ENCODE measurements around the gene HEPACAM2.

The HEPACAM2 gene

GRCh38 chr7:93202594-93203250 lies 23.5 kb downstream of the HEPACAM2 start:
- no peak overlapping the region for H3K4me3 ChIP-seq (ENCODE audit: extremely low read depth, insufficient read depth, low read length, poor library complexity, severe bottlenecking)
- no peaks in the 10 kb centered on the region for H3K9me3 ChIP-seq (ENCODE audit: control insufficient read depth, low read length)
- WGBS, 2 experiments (ENCODE audit: insufficient coverage in 2 of 2) = 70 to 78% methylated on average over 2 to 3 of the region's 5 CpGs
- H3K27ac ChIP-seq (ENCODE audit: low read depth, low read length, severe bottlenecking) = no peak overlapping the region
- H3K36me3 ChIP-seq (ENCODE audit: control insufficient read depth, insufficient read depth, low read length) = no peaks in the 10 kb centered on the region
- H3K4me1 ChIP-seq (ENCODE audit: control insufficient read depth, insufficient read depth, low read length, poor library complexity, severe bottlenecking) = no peaks in the 10 kb centered on the region

GRCh38 chr7:93198472-93198871 lies 27.8 kb downstream of the HEPACAM2 start:
- Histone ChIP-seq H3K36me3 (ENCODE audit: control insufficient read depth, insufficient read depth, low read length) (no peaks in the 10 kb centered on the region), H3K4me1 (ENCODE audit: control insufficient read depth, insufficient read depth, low read length, poor library complexity, severe bottlenecking) (no peaks in the 10 kb centered on the region), H3K27ac (ENCODE audit: low read depth, low read length, severe bottlenecking) (no peak overlapping the region), H3K9me3 (ENCODE audit: control insufficient read depth, low read length) (no peaks in the 10 kb centered on the region), H3K4me3 (ENCODE audit: extremely low read depth, insufficient read depth, low read length, poor library complexity, severe bottlenecking) (no peak overlapping the region)

- Histone ChIP-seq H3K27ac (ENCODE audit: low read depth, low read length, severe bottlenecking) (no peak overlapping the region), H3K36me3 (ENCODE audit: control insufficient read depth, insufficient read depth, low read length) (no peaks in the 10 kb centered on the region), H3K9me3 (ENCODE audit: control insufficient read depth, low read length) (no peaks in the 10 kb centered on the region), H3K4me1 (ENCODE audit: control insufficient read depth, insufficient read depth, low read length, poor library complexity, severe bottlenecking) (no peaks in the 10 kb centered on the region), H3K4me3 (ENCODE audit: extremely low read depth, insufficient read depth, low read length, poor library complexity, severe bottlenecking) (no peak overlapping the region)
- no CpG with 5 or more reads among the region's 2 CpGs for WGBS, 2 experiments (ENCODE audit: insufficient coverage in 2 of 2)
Measured at GRCh38 chr7:93196336-93196735, 29.9 kb downstream of the HEPACAM2 start.

GRCh38 chr7:93194386-93194785 lies 31.9 kb downstream of the HEPACAM2 start:
- 17 to 80% methylated on average over 1 of the region's 3 CpGs for WGBS, 2 experiments (ENCODE audit: insufficient coverage in 2 of 2)
- H3K9me3 ChIP-seq (ENCODE audit: control insufficient read depth, low read length) = no peaks in the 10 kb centered on the region
- no peak overlapping the region for H3K4me3 ChIP-seq (ENCODE audit: extremely low read depth, insufficient read depth, low read length, poor library complexity, severe bottlenecking)
- H3K27ac ChIP-seq (ENCODE audit: low read depth, low read length, severe bottlenecking) = no peak overlapping the region
- no peaks in the 10 kb centered on the region for H3K4me1 ChIP-seq (ENCODE audit: control insufficient read depth, insufficient read depth, low read length, poor library complexity, severe bottlenecking)
- no peaks in the 10 kb centered on the region for H3K36me3 ChIP-seq (ENCODE audit: control insufficient read depth, insufficient read depth, low read length)

GRCh38 chr7:93188870-93189634 lies 37.2 kb downstream of the HEPACAM2 start:
- no peaks in the 10 kb centered on the region for H3K9me3 ChIP-seq (ENCODE audit: control insufficient read depth, low read length)
- no peak overlapping the region for H3K4me3 ChIP-seq (ENCODE audit: extremely low read depth, insufficient read depth, low read length, poor library complexity, severe bottlenecking)
- WGBS, 2 experiments (ENCODE audit: insufficient coverage in 2 of 2) = 68% methylated on average over 4 of the region's 6 CpGs; no CpG with 5 or more reads in 1 of the 2 experiments
- no peak overlapping the region for H3K27ac ChIP-seq (ENCODE audit: low read depth, low read length, severe bottlenecking)
- no peaks in the 10 kb centered on the region for H3K36me3 ChIP-seq (ENCODE audit: control insufficient read depth, insufficient read depth, low read length)
- no peaks in the 10 kb centered on the region for H3K4me1 ChIP-seq (ENCODE audit: control insufficient read depth, insufficient read depth, low read length, poor library complexity, severe bottlenecking)

- no peak overlapping the region for H3K27ac ChIP-seq (ENCODE audit: low read depth, low read length, severe bottlenecking)
- H3K9me3 ChIP-seq (ENCODE audit: control insufficient read depth, low read length) = no peaks in the 10 kb centered on the region
- no peaks in the 10 kb centered on the region for H3K36me3 ChIP-seq (ENCODE audit: control insufficient read depth, insufficient read depth, low read length)
- no peaks in the 10 kb centered on the region for H3K4me1 ChIP-seq (ENCODE audit: control insufficient read depth, insufficient read depth, low read length, poor library complexity, severe bottlenecking)
- 60% methylated on average over 1 of the region's 1 CpG; no CpG with 5 or more reads in 1 of the 2 experiments for WGBS, 2 experiments (ENCODE audit: insufficient coverage in 2 of 2)
- H3K4me3 ChIP-seq (ENCODE audit: extremely low read depth, insufficient read depth, low read length, poor library complexity, severe bottlenecking) = no peak overlapping the region
Measured at GRCh38 chr7:93185303-93186027, 40.8 kb downstream of the HEPACAM2 start.

- Histone ChIP-seq H3K4me3 (ENCODE audit: extremely low read depth, insufficient read depth, low read length, poor library complexity, severe bottlenecking) (no peak overlapping the region), H3K4me1 (ENCODE audit: control insufficient read depth, insufficient read depth, low read length, poor library complexity, severe bottlenecking) (no peaks in the 10 kb centered on the region), H3K9me3 (ENCODE audit: control insufficient read depth, low read length) (no peaks in the 10 kb centered on the region), H3K27ac (ENCODE audit: low read depth, low read length, severe bottlenecking) (no peak overlapping the region), H3K36me3 (ENCODE audit: control insufficient read depth, insufficient read depth, low read length) (no peaks in the 10 kb centered on the region)
Measured at GRCh38 chr7:93179173-93179572, 47.1 kb downstream of the HEPACAM2 start.

GRCh38 chr7:93178213-93178612 lies 48.1 kb downstream of the HEPACAM2 start:
- Histone ChIP-seq H3K36me3 (ENCODE audit: control insufficient read depth, insufficient read depth, low read length) (no peaks in the 10 kb centered on the region), H3K4me3 (ENCODE audit: extremely low read depth, insufficient read depth, low read length, poor library complexity, severe bottlenecking) (no peak overlapping the region), H3K9me3 (ENCODE audit: control insufficient read depth, low read length) (no peaks in the 10 kb centered on the region), H3K4me1 (ENCODE audit: control insufficient read depth, insufficient read depth, low read length, poor library complexity, severe bottlenecking) (no peaks in the 10 kb centered on the region), H3K27ac (ENCODE audit: low read depth, low read length, severe bottlenecking) (no peak overlapping the region)
- 62% methylated on average over 2 of the region's 3 CpGs; no CpG with 5 or more reads in 1 of the 2 experiments for WGBS, 2 experiments (ENCODE audit: insufficient coverage in 2 of 2)

GRCh38 chr7:93176992-93177580 lies 49.2 kb downstream of the HEPACAM2 start:
- peaks cover 2% of the 10 kb centered on the region for H3K9me3 ChIP-seq (ENCODE audit: control insufficient read depth, low read length)
- H3K27ac ChIP-seq (ENCODE audit: low read depth, low read length, severe bottlenecking) = no peak overlapping the region
- H3K4me3 ChIP-seq (ENCODE audit: extremely low read depth, insufficient read depth, low read length, poor library complexity, severe bottlenecking) = no peak overlapping the region
- no peaks in the 10 kb centered on the region for H3K36me3 ChIP-seq (ENCODE audit: control insufficient read depth, insufficient read depth, low read length)
- H3K4me1 ChIP-seq (ENCODE audit: control insufficient read depth, insufficient read depth, low read length, poor library complexity, severe bottlenecking) = no peaks in the 10 kb centered on the region
- WGBS, 2 experiments (ENCODE audit: insufficient coverage in 2 of 2) = 64 to 80% methylated on average over 1 to 2 of the region's 2 CpGs

GRCh38 chr7:93175219-93175618 lies 51.0 kb downstream of the HEPACAM2 start:
- Histone ChIP-seq H3K9me3 (ENCODE audit: control insufficient read depth, low read length) (peaks cover 18% of the 10 kb centered on the region), H3K27ac (ENCODE audit: low read depth, low read length, severe bottlenecking) (no peak overlapping the region), H3K4me3 (ENCODE audit: extremely low read depth, insufficient read depth, low read length, poor library complexity, severe bottlenecking) (no peak overlapping the region), H3K4me1 (ENCODE audit: control insufficient read depth, insufficient read depth, low read length, poor library complexity, severe bottlenecking) (no peaks in the 10 kb centered on the region), H3K36me3 (ENCODE audit: control insufficient read depth, insufficient read depth, low read length) (no peaks in the 10 kb centered on the region)
- 88 to 90% methylated on average over 1 to 2 of the region's 2 CpGs for WGBS, 2 experiments (ENCODE audit: insufficient coverage in 2 of 2)

All from mesodermal cell (in vitro differentiated cells).